K562 (cell line): ENCODE measurements around the gene TSPAN18. TPM values are rescaled to one million over a fixed set of nuclear protein-coding genes. Genes with fewer than 3 reads are reported as not detected.

ENCODE experiments used
- ATAC-seq: fragments of 200-7000 bp; cut with Tn5 transposase; 3 replicates; pipeline ENCODE4 v1.9.1; 2020; ENCODE audit warnings: moderate library complexity
- BruUV-seq: library from RNA; stranded (reverse); fragments of 400-500 nt; replicated peaks from 2 replicates; lab custom pipeline; 2021; lab: Mats Ljungman, UMichigan
- CTCF ChIA-PET: fragments of 300-600 bp; formaldehyde crosslinking; extraction: SDS; loops from one replicate; lab custom pipeline; 2021; ENCODE audit warnings: low intra/inter-chr PET ratio; lab: Yijun Ruan, JAX
- POLR2A ChIA-PET: fragments of 300-600, 350-650 bp; sonication (Branson Sonifier 250); formaldehyde crosslinking; extraction: SDS; loops from one replicate; lab custom pipeline; 2021; ENCODE audit warnings: antibody characterized with exemption, inconsistent platforms; lab: Yijun Ruan, JAX
- DNase-seq, 4 experiments: peaks; one replicate each; pipeline versions ENCODE4 v3.0.0 to v3.0.0-alpha.2; 2011 to 2018; ENCODE audit warnings: low spot score in 3 of 4, mixed read lengths in 3 of 4; ENCODE audit errors: extremely low read depth in 1 of 4
- FAIRE-seq: peaks from 2 replicates; lab custom pipeline; 2011; peaks lifted over from hg19 to GRCh38; lab: Jason Lieb, UNC
- H2AFZ ChIP-seq: 2 replicates; pipeline ENCODE4 v1.6.0; 2011; ENCODE audit warnings: low read depth, low read length, control low read depth, inconsistent platforms
- H3K27ac ChIP-seq: fragments of 200-600 bp; 3 replicates; pipeline ENCODE4 v1.8.0; 2011; ENCODE audit warnings: low read depth, mild to moderate bottlenecking, control low read depth, inconsistent platforms, low read length, moderate library complexity, mixed read lengths; ENCODE audit errors: extremely low read depth
- H3K27me3 ChIP-seq, 2 experiments: fragments of 300-600 bp in 1 of 2; 2 replicates in 1 of 2; 3 replicates in 1 of 2; pipeline versions ENCODE4 v1.6.0 to v1.8.0; 2011; ENCODE audit warnings: inconsistent platforms in 2 of 2, low read length in 2 of 2, mild to moderate bottlenecking in 1 of 2, mixed read lengths in 1 of 2, moderate library complexity in 1 of 2; ENCODE audit not compliant: control insufficient read depth in 2 of 2, insufficient read depth in 2 of 2
- H3K36me3 ChIP-seq: fragments of 300-600 bp; 3 replicates; pipeline ENCODE4 v1.8.0; 2011; ENCODE audit warnings: mild to moderate bottlenecking, low read length, inconsistent platforms; ENCODE audit not compliant: control insufficient read depth, insufficient read depth
- H3K4me1 ChIP-seq, 2 experiments: fragments of 200-600 bp in 1 of 2; replicated peaks in 1 of 2; 2 replicates in 1 of 2; 3 replicates in 1 of 2; pipeline versions ENCODE4 v1.5.1 to v1.8.0; 2011; ENCODE audit warnings: inconsistent platforms in 2 of 2, low read length in 2 of 2, mild to moderate bottlenecking in 1 of 2, mixed read lengths in 1 of 2, moderate library complexity in 1 of 2; ENCODE audit not compliant: control insufficient read depth in 2 of 2, insufficient read depth in 2 of 2
- H3K4me2 ChIP-seq: 2 replicates; pipeline ENCODE4 v1.6.1; 2011; ENCODE audit warnings: low read length, control low read depth, inconsistent platforms, mixed read lengths; ENCODE audit not compliant: insufficient read depth
- H3K4me3 ChIP-seq: fragments of 200-600 bp; sonication (generic), shearing (Covaris generic); 2 replicates; pipeline ENCODE4 v1.5.1; 2016; ENCODE audit warnings: control low read depth, inconsistent platforms
- H3K79me2 ChIP-seq: fragments of 200-600 bp; 3 replicates; pipeline ENCODE4 v1.8.0; 2011; ENCODE audit warnings: low read length, inconsistent platforms; ENCODE audit not compliant: control insufficient read depth, insufficient read depth
- H3K9ac ChIP-seq, 2 experiments: 2 replicates each; pipeline versions ENCODE4 v1.6.0 to v1.6.1; 2011; ENCODE audit warnings: low read depth in 2 of 2, low read length in 2 of 2, control low read depth in 1 of 2, inconsistent platforms in 1 of 2, mild to moderate bottlenecking in 1 of 2, mixed read lengths in 1 of 2; ENCODE audit not compliant: insufficient read depth in 1 of 2
- H3K9me1 ChIP-seq: one replicate; pipeline ENCODE4 v1.6.0; 2011; ENCODE audit warnings: inconsistent platforms, mild to moderate bottlenecking, low read length, moderate library complexity; ENCODE audit not compliant: control insufficient read depth, insufficient read depth
- H3K9me3 ChIP-seq: replicated peaks from 2 replicates; pipeline ENCODE4 v1.5.1; 2011; ENCODE audit warnings: low read depth, low read length, inconsistent platforms; ENCODE audit not compliant: control insufficient read depth, insufficient read depth
- H4K20me1 ChIP-seq: replicated peaks from 2 replicates; pipeline ENCODE4 v1.6.1; 2011; ENCODE audit warnings: low read length, inconsistent platforms, mixed read lengths; ENCODE audit not compliant: control insufficient read depth, insufficient read depth
- ATF7 ChIP-seq: fragments of 450-650 bp; IDR thresholded peaks from 2 replicates; pipeline ENCODE4 v1.7.1; 2014; ENCODE audit warnings: mild to moderate bottlenecking, moderate library complexity
- CHD1 ChIP-seq: fragments of 200-600 bp; sonication (generic); IDR thresholded peaks from one replicate; pipeline ENCODE4 v1.6.1; 2012; ENCODE audit warnings: mild to moderate bottlenecking, moderate library complexity, low read length, inconsistent platforms
- CREBBP ChIP-seq: IDR thresholded peaks from one replicate; pipeline ENCODE4 v1.6.1; 2012; ENCODE audit warnings: low read depth, mild to moderate bottlenecking, control low read depth, inconsistent platforms, low read length
- EZH2 ChIP-seq: IDR thresholded peaks from 2 replicates; pipeline ENCODE4 v1.6.1; 2012; ENCODE audit warnings: low read depth, mild to moderate bottlenecking, inconsistent platforms, low read length, borderline replicate concordance
- FOXA1 ChIP-seq: fragments of 450-650 bp; IDR thresholded peaks from 2 replicates; pipeline ENCODE4 v1.6.1; 2016; ENCODE audit warnings: mild to moderate bottlenecking, borderline replicate concordance
- NFIC ChIP-seq: fragments of 450-650 bp; IDR thresholded peaks from 2 replicates; pipeline ENCODE4 v1.6.1; 2017; ENCODE audit warnings: mild to moderate bottlenecking, inconsistent platforms
- NONO ChIP-seq, 2 experiments: fragments of 200-400 bp in 1 of 2; fragments of 450-650 bp in 1 of 2; formaldehyde crosslinking in 1 of 2; IDR thresholded peaks; 2 replicates each; pipeline ENCODE4 v1.6.1; 2017; ENCODE audit warnings: low read depth in 2 of 2, mild to moderate bottlenecking in 2 of 2, moderate library complexity in 2 of 2, low read length in 1 of 2
- U2AF2 ChIP-seq: fragments of 200-400 bp; formaldehyde crosslinking; optimal IDR thresholded peaks from 2 replicates; pipeline ENCODE3; 2017; ENCODE audit warnings: low read depth, mild to moderate bottlenecking, low read length
- ZNF75A ChIP-seq: fragments of 450-650 bp; formaldehyde crosslinking; IDR thresholded peaks from 2 replicates; pipeline ENCODE4 v1.4.0; 2020; ENCODE audit warnings: mild to moderate bottlenecking
- whole genome bisulfite sequencing: fragments of 100-300 bp; shearing (Covaris generic); methylation state at CpG from one replicate; pipeline ENCODE4 v1.1.6; 2016; ENCODE audit warnings: low coverage, mixed read lengths; ENCODE audit not compliant: insufficient coverage; ENCODE audit errors: missing lambda C conversion rate; 5-methylcytosine and 5-hydroxymethylcytosine counted together
- in situ Hi-C: fragments of 300-500 bp; cut with MboI; formaldehyde crosslinking; loops from 4 replicates; pipeline ENCODE4 v1.15.0; 2018; ENCODE audit warnings: inconsistent platforms, mixed read lengths
- intact Hi-C: fragments of 100-400 bp; cut with micrococcal nuclease; formaldehyde crosslinking; loops from 2 replicates; pipeline ENCODE4 v1.14.2; 2022
- polyA plus RNA-seq, 8 experiments: library from polyadenylated mRNA; depleted of rRNA in 4 of 8; stranded (reverse) in 5 of 8; unstranded in 3 of 8; fragments of >200 nt; fragmentation: Nextera tagmentation in 2 of 8; fragmentation: Illumina TruSeq in 1 of 8; extraction: Ambion mirVana in 2 of 8; extraction: Trizol in 1 of 8; gene quantifications; 2 replicates each; pipeline versions ENCODE4 v1.2.1 to v1.2.3, GENCODE V29; 2011 to 2014; ENCODE audit warnings: inconsistent platforms in 1 of 8, missing spikeins in 1 of 8
- total RNA-seq, 7 experiments: library from RNA; depleted of rRNA in 6 of 7; stranded (reverse); fragments of >200 nt in 6 of 7; fragmentation: Illumina TruSeq in 2 of 7; extraction: Trizol in 2 of 7; gene quantifications; 2 replicates each; pipeline versions ENCODE4 v1.2.1 to v1.2.3, GENCODE V29; 2011 to 2021; ENCODE audit warnings: low replicate concordance in 1 of 7
- TF ChIP-seq, protein P1 (sequence below): IDR thresholded peaks from 3 replicates; pipeline ENCODE4 v1.6.1; 2011; ENCODE audit warnings: borderline replicate concordance, mild to moderate bottlenecking, moderate library complexity; ENCODE audit not compliant: insufficient read length; ENCODE audit errors: extremely low read depth
- TF ChIP-seq, protein P2 (sequence below): fragments of 450-650 bp; formaldehyde crosslinking; IDR thresholded peaks from 2 replicates; pipeline ENCODE4 v1.4.0; 2022; ENCODE audit warnings: missing genetic modification characterization

Gene TSPAN18
- total and polyA plus RNA-seq, 9 of the 15 experiments (the other 6 are each of a cell fraction or from before 2014, with no cell fraction given): 0.17 to 0.35 (median 0.22) TPM; not detected in 4

DNA sequence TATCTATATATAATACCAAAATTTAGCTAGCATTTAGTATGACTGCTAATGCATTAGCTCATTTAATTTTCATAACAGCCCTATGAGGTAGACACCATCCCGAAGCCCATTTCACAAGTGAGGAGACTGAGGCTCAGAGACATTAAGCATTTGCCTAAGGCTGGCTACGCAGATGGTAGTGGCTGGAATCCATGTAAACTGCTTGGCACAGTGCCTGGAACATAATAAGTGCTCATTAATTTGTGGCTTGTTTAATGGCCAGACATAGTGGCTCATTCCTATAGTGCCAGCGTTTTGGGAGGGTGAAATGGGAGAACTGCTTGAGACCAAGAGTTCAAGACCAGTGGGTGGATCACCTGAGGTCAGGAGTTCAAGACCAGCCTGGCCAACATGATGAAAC, 241.7 kb downstream of the TSPAN18 start:
- Histone ChIP-seq H4K20me1 (peaks cover 12% of the 10 kb centered on the region), H2AFZ (no peak overlapping the region), H3K36me3 (no peaks in the 10 kb centered on the region), H3K4me1 (peaks cover 0 to 7% of the 10 kb centered on the region in 2 experiments; a peak in 1 of 5 replicates), H3K27ac (no peak overlapping the region)
- POLR2A ChIA-PET: no interaction called here
- no TSS peak for BruUV-seq
- DNase-seq: no peak
- in situ Hi-C loops: no loop called here
- WGBS: 3% methylated on average over 3 of the region's 3 CpGs
- no peak for ATAC-seq
- no peak for FAIRE-seq
- no peak for TF ChIP-seq CREBBP
- peak; percentile 10; the same call in 1 of the 2 replicates for TF ChIP-seq NFIC
- TF ChIP-seq, all 486 proteins: peak for 1
- intact Hi-C loops: no loop called here
- peaks cover 0 to 52% of the 10 kb centered on the region in 2 experiments; a peak in 4 of 5 replicates for H3K27me3 ChIP-seq
- H3K9me3 ChIP-seq: no peaks in the 10 kb centered on the region
- H3K4me2 ChIP-seq: no peak overlapping the region
- no peaks in the 10 kb centered on the region for H3K9me1 ChIP-seq
- CTCF ChIA-PET: no interaction called here
- H3K9ac ChIP-seq: no peak overlapping the region
- H3K4me3 ChIP-seq: no peak overlapping the region
- H3K79me2 ChIP-seq: no peaks in the 10 kb centered on the region

DNA sequence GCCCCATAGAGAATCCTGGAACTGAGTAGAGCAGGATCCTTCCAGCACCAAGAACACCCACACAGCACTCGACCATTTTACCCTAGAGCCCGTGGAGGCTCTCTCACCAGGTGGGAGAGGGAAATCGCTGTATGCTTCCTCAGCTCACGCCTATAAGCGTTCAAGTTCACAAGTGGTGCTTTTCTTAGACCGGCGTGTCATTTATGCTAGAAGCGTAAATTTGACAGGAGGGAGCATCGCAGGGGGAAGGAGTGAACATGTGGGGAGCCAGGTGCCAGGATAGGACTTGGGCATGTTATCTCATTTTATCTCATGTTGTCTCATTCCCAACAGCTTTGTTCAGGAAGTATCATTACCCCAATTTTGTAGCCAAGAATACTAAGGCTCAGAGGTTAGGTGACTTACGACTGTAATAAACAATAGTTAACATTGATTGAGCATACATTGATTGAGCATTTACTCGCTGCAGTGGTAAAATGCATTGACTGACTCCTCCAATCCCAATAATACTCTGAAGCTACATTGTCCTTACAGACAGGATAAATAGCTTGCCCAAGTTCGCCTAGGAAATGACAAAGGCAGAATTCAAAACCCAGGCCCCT, 243.0 kb downstream of the TSPAN18 start:
- Histone ChIP-seq H3K9ac (no peak overlapping the region), H3K4me3 (no peak overlapping the region), H3K27ac (no peak overlapping the region), H2AFZ (no peak overlapping the region), H3K9me1 (no peaks in the 10 kb centered on the region), H4K20me1 (peaks cover 19% of the 10 kb centered on the region), H3K79me2 (no peaks in the 10 kb centered on the region), H3K4me2 (no peak overlapping the region), H3K4me1 (peaks cover 0 to 7% of the 10 kb centered on the region in 2 experiments; a peak in 1 of 5 replicates), H3K27me3 (peaks cover 0 to 59% of the 10 kb centered on the region in 2 experiments; a peak in 4 of 5 replicates), H3K36me3 (no peaks in the 10 kb centered on the region), H3K9me3 (no peaks in the 10 kb centered on the region)
- intact Hi-C loops (no loop called here), in situ Hi-C loops (no loop called here)
- no TSS peak for BruUV-seq
- ChIA-PET CTCF (no interaction called here), POLR2A (interaction anchor here (0.6 to 0.9 kb wide), 2 partner anchors 10 to 1615 kb away, joined by 4 to 6 read pairs; no protein-coding TSS in a partner anchor)
- ATAC-seq: no peak
- 24% methylated on average over 12 of the region's 12 CpGs for WGBS
- DNase-seq: no peak
- FAIRE-seq: no peak
- TF ChIP-seq ZNF75A (CRISPR knock-in tag) (no peak), CHD1 (no peak), FOXA1 (no peak), ATF7 (no peak), EZH2 (no peak), U2AF2 (no peak), NONO (IDR thresholded peaks at IDR 0.05; ENCODE audit: low read depth in 2 of 2, low read length in 1 of 2) (no peak)
- TF ChIP-seq, protein P1, sequence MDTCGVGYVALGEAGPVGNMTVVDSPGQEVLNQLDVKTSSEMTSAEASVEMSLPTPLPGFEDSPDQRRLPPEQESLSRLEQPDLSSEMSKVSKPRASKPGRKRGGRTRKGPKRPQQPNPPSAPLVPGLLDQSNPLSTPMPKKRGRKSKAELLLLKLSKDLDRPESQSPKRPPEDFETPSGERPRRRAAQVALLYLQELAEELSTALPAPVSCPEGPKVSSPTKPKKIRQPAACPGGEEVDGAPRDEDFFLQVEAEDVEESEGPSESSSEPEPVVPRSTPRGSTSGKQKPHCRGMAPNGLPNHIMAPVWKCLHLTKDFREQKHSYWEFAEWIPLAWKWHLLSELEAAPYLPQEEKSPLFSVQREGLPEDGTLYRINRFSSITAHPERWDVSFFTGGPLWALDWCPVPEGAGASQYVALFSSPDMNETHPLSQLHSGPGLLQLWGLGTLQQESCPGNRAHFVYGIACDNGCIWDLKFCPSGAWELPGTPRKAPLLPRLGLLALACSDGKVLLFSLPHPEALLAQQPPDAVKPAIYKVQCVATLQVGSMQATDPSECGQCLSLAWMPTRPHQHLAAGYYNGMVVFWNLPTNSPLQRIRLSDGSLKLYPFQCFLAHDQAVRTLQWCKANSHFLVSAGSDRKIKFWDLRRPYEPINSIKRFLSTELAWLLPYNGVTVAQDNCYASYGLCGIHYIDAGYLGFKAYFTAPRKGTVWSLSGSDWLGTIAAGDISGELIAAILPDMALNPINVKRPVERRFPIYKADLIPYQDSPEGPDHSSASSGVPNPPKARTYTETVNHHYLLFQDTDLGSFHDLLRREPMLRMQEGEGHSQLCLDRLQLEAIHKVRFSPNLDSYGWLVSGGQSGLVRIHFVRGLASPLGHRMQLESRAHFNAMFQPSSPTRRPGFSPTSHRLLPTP: no peak
- TF ChIP-seq, protein P2, sequence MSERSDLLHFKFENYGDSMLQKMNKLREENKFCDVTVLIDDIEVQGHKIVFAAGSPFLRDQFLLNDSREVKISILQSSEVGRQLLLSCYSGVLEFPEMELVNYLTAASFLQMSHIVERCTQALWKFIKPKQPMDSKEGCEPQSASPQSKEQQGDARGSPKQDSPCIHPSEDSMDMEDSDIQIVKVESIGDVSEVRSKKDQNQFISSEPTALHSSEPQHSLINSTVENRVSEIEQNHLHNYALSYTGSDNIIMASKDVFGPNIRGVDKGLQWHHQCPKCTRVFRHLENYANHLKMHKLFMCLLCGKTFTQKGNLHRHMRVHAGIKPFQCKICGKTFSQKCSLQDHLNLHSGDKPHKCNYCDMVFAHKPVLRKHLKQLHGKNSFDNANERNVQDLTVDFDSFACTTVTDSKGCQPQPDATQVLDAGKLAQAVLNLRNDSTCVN (CRISPR knock-in tag): no peak
